ENCODE data around the gene UHRF1. TPM values are rescaled to one million over a fixed set of nuclear protein-coding genes. Genes with fewer than 3 reads are reported as not detected.

The UHRF1 gene
- total RNA-seq, 1 donor from 2014 or later, result 5.3 TPM

DNA sequence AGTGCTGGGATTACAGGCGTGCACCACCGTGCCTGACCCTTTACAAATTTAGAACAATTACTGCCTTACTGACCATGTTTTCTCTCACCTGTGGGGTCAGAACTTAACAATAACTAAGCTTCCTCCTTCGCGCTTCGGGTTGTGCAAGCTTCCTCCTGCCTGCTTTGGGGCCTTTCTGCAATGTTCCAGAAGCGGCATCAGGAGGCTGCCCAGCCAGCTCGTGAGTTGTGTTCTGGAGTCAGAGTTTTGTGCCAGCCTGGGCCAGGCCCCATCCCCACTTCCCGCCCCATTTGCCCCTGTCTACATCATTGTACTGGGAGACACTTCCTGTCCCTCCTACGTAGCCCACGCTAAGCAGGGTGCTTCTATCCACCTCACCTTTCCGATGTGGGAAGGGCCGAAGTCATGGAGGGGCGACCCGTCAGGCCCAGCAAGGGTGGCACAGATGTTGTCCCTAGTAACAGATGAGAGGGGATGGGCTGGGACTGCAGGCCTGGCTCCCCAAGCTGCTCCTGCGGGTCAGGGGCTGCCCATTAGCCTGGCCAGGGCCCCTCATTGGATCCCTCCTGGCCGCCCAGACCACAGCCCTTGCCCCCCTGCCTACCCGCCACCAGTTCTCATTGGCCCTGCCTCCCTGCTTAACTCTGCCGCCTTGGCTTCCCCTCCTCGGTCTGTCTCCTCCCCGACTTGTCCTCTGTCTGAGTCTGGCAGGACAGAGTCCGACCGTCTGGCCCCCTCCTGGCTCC is 13.4 kb downstream of the UHRF1 start:
- Histone ChIP-seq H3K4me3 (ENCODE audit: low read depth, low read length) (no peak overlapping the region), H3K36me3 (ENCODE audit: control insufficient read depth, insufficient read depth, low read length) (peaks cover 1% of the 10 kb centered on the region), H3K27me3 (ENCODE audit: control insufficient read depth, insufficient read depth, low read length) (no peaks in the 10 kb centered on the region)
- FAIRE-seq (no peak), DNase-seq (ENCODE audit: low read depth) (no peak)
- TF ChIP-seq, protein P1, sequence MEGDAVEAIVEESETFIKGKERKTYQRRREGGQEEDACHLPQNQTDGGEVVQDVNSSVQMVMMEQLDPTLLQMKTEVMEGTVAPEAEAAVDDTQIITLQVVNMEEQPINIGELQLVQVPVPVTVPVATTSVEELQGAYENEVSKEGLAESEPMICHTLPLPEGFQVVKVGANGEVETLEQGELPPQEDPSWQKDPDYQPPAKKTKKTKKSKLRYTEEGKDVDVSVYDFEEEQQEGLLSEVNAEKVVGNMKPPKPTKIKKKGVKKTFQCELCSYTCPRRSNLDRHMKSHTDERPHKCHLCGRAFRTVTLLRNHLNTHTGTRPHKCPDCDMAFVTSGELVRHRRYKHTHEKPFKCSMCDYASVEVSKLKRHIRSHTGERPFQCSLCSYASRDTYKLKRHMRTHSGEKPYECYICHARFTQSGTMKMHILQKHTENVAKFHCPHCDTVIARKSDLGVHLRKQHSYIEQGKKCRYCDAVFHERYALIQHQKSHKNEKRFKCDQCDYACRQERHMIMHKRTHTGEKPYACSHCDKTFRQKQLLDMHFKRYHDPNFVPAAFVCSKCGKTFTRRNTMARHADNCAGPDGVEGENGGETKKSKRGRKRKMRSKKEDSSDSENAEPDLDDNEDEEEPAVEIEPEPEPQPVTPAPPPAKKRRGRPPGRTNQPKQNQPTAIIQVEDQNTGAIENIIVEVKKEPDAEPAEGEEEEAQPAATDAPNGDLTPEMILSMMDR (IDR thresholded peaks at IDR 0.05; ENCODE audit: insufficient read depth, low read length, severe bottlenecking), result no peak

DNA sequence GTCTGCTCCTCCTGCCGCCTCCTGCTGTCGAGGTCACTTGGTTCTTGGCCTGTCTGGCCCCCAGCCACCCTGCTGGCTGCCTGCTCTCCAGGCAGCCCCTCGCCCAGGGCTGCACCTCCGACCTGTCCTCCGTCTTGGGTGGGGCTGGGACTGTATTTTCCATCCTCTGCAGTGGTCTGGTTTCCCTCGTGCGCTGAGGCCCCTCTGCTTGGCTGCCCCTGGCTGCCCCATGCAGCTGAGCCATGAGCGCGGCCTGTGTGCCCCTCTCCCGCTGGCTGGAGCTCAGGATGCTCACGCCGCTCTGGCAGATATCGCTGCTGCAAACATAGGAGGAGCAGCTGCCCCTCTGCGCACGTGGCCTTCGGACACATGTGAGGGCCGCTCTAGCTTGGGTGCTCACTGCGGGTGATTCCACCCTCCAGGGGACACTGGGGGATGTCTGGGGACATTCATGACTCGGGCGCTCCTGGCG is 14.0 kb downstream of the UHRF1 start:
- DNase-seq (ENCODE audit: low read depth) (no peak), FAIRE-seq (no peak)
- Histone ChIP-seq H3K36me3 (ENCODE audit: control insufficient read depth, insufficient read depth, low read length) (peaks cover 1% of the 10 kb centered on the region), H3K27me3 (ENCODE audit: control insufficient read depth, insufficient read depth, low read length) (no peaks in the 10 kb centered on the region), H3K4me3 (ENCODE audit: low read depth, low read length) (no peak overlapping the region)
- TF ChIP-seq, protein P1 (IDR thresholded peaks at IDR 0.05; ENCODE audit: insufficient read depth, low read length, severe bottlenecking), result no peak

DNA sequence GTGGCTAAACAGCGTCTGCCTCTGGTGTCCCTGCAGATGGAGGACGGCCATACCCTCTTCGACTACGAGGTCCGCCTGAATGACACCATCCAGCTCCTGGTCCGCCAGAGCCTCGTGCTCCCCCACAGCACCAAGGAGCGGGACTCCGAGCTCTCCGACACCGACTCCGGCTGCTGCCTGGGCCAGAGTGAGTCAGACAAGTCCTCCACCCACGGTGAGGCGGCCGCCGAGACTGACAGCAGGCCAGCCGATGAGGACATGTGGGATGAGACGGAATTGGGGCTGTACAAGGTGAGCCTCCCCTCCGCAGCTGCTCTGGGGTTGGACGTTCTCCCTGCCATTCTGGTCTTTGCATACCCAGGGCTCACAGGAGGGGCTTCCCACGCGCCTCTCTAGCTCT is 19.9 kb downstream of the UHRF1 start:
- TF ChIP-seq, protein P1 (IDR thresholded peaks at IDR 0.05; ENCODE audit: insufficient read depth, low read length, severe bottlenecking), result no peak
- peaks cover 7% of the 10 kb centered on the region for H3K36me3 ChIP-seq (ENCODE audit: control insufficient read depth, insufficient read depth, low read length)
- no peak for DNase-seq (ENCODE audit: low read depth)
- no peaks in the 10 kb centered on the region for H3K27me3 ChIP-seq (ENCODE audit: control insufficient read depth, insufficient read depth, low read length)
- FAIRE-seq, result no peak
- no peak overlapping the region for H3K4me3 ChIP-seq (ENCODE audit: low read depth, low read length)

DNA sequence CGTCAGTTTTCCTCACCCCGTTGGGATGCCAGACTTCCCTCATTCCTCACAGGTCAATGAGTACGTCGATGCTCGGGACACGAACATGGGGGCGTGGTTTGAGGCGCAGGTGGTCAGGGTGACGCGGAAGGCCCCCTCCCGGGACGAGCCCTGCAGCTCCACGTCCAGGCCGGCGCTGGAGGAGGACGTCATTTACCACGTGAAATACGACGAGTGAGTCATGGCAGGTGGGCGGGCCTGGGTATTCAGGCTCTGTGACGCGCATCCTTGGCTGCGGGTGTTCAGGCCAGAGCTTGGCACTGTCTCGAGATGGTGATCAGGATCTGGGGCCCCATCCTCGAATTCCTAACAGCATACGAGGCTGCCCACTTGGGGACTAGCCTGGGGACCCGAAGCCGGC is 21.4 kb downstream of the UHRF1 start:
- no peak overlapping the region for H3K4me3 ChIP-seq (ENCODE audit: low read depth, low read length)
- no peak for DNase-seq (ENCODE audit: low read depth)
- no peaks in the 10 kb centered on the region for H3K27me3 ChIP-seq (ENCODE audit: control insufficient read depth, insufficient read depth, low read length)
- TF ChIP-seq, protein P1 (IDR thresholded peaks at IDR 0.05; ENCODE audit: insufficient read depth, low read length, severe bottlenecking), result no peak
- H3K36me3 ChIP-seq (ENCODE audit: control insufficient read depth, insufficient read depth, low read length), result peaks cover 7% of the 10 kb centered on the region
- no peak for FAIRE-seq

DNA sequence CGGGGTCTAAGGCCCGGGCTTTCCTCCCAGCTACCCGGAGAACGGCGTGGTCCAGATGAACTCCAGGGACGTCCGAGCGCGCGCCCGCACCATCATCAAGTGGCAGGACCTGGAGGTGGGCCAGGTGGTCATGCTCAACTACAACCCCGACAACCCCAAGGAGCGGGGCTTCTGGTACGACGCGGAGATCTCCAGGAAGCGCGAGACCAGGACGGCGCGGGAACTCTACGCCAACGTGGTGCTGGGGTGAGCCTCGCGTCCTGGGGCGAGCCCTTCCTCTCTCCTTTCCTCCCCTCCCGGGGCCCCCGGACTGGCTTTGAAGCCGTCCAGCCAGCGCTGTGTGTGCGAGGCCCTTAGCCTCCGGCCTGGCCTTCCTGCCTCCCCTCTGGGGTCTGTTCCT is 23.4 kb downstream of the UHRF1 start:
- DNase-seq (ENCODE audit: low read depth) (no peak), FAIRE-seq (no peak)
- Histone ChIP-seq H3K27me3 (ENCODE audit: control insufficient read depth, insufficient read depth, low read length) (no peaks in the 10 kb centered on the region), H3K4me3 (ENCODE audit: low read depth, low read length) (no peak overlapping the region), H3K36me3 (ENCODE audit: control insufficient read depth, insufficient read depth, low read length) (peaks cover 7% of the 10 kb centered on the region)
- TF ChIP-seq, protein P1 (IDR thresholded peaks at IDR 0.05; ENCODE audit: insufficient read depth, low read length, severe bottlenecking), result no peak

DNA sequence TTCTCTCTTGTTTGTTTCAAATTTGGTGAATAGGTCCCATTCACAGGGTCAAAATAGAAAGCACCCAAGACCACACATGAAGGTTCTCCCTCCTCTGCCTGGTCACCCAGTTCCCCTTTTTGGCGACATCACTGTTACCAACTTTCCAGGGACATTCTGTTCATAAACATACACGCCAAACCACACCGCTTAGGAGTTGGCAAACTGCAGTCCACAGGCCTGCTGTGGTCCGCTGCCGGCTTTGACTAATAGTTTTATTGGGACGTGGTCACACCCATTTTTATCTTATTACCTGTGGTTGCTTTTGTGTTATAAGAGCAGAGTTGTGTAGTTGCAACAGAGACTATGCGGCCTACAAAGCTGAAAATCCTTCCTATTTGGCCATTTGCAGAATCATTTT is 24.2 kb downstream of the UHRF1 start:
- FAIRE-seq (no peak), DNase-seq (ENCODE audit: low read depth) (no peak)
- Histone ChIP-seq H3K27me3 (ENCODE audit: control insufficient read depth, insufficient read depth, low read length) (no peaks in the 10 kb centered on the region), H3K4me3 (ENCODE audit: low read depth, low read length) (no peak overlapping the region), H3K36me3 (ENCODE audit: control insufficient read depth, insufficient read depth, low read length) (peaks cover 7% of the 10 kb centered on the region)
- TF ChIP-seq, protein P1 (IDR thresholded peaks at IDR 0.05; ENCODE audit: insufficient read depth, low read length, severe bottlenecking), result no peak
